Activated CD8-positive, alpha-beta T cell treated with anti-CD3 and anti-CD28 coated beads, Interleukin-2, amount 10 ng/mL, durations not matched to agents 7 days and 5 days (primary cell): ENCODE results near the gene RRBP1. TPM values are rescaled to one million over a fixed set of nuclear protein-coding genes. Genes with fewer than 3 reads are reported as not detected.

Experiments used
- ATAC-seq: fragments of 150-1000 bp; cut with Tn5 transposase; one replicate; pipeline ENCODE4 v1.10.0; 2021; ENCODE audit warnings: moderate library complexity
- CTCF ChIA-PET: fragments of 350-600 bp; sonication (Branson Sonifier 250); formaldehyde crosslinking; loops from one replicate; lab custom pipeline; 2021; ENCODE audit warnings: antibody characterized with exemption; lab: Charles Lee
- POLR2A ChIA-PET: fragments of 350-600 bp; sonication (Branson Sonifier 250); formaldehyde crosslinking; loops from one replicate; lab custom pipeline; 2021; ENCODE audit warnings: antibody characterized with exemption; lab: Charles Lee
- DNase-seq: peaks from one replicate; pipeline ENCODE4 v3.0.0-alpha.2; 2020
- H3K27ac Mint-ChIP-seq: one replicate; pipeline ENCODE4 v1.8.0; 2021; ENCODE audit warnings: mild to moderate bottlenecking, mixed read lengths
- H3K27me3 Mint-ChIP-seq: one replicate; pipeline ENCODE4 v1.8.0; 2021; ENCODE audit warnings: low read depth, mixed read lengths
- H3K36me3 Mint-ChIP-seq: one replicate; pipeline ENCODE4 v1.8.0; 2021; ENCODE audit warnings: low read depth, mixed read lengths
- H3K4me1 Mint-ChIP-seq: one replicate; pipeline ENCODE4 v1.8.0; 2021; ENCODE audit warnings: low read depth, mixed read lengths
- H3K4me3 Mint-ChIP-seq: one replicate; pipeline ENCODE4 v1.8.0; 2021; ENCODE audit warnings: mild to moderate bottlenecking, mixed read lengths
- H3K9me3 Mint-ChIP-seq: one replicate; pipeline ENCODE4 v1.8.0; 2022; ENCODE audit warnings: mixed read lengths; ENCODE audit not compliant: insufficient read depth
- total RNA-seq, 2 experiments: library from RNA; stranded (reverse); gene quantifications; one replicate each; pipeline ENCODE4 v1.2.3, GENCODE V29; 2021

Gene RRBP1
- total RNA-seq, 2 experiments from 2014 or later, result 64.3 to 66.7 TPM

DNA sequence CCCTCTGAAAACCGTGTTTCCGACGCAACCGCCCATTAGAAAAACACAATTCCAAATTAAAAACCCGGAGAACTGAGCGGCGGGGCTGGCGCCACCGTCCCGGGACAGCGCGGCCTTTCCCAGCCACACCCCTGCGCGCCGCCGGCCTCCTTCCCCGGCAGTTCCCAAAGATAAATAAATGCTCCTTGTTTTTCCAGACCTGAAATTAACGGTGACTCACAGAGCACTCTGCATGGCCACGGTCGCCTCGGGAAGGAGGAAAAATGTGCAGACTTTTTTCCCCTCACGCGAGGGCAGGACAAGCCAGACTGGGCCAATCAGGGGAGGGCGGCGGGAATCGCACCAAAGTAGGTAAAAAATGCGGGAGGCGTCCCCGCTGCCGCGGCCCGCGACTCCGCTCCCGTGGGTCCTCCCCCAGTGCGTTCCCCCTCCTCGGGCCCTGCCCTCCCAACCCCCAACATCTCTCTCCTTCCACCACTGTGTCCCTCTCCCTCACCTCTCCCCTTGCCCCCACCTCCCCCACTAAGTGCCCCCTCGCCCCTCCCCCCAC is 113.0 kb downstream of the RRBP1 start:
- ChIA-PET CTCF (interaction anchor here (1.4 to 3.1 kb wide), 2 partner anchors 8 to 64 kb away, joined by 3 to 20 read pairs; no protein-coding TSS in a partner anchor), POLR2A (interaction anchor here (0.5 kb wide), 1 partner anchor 27 kb away, joined by 3 read pairs; no protein-coding TSS in a partner anchor)
- ATAC-seq (no peak), DNase-seq (no peak)
- no peak overlapping the region for H3K27ac Mint-ChIP-seq
- H3K36me3 Mint-ChIP-seq, result peaks cover 8% of the 10 kb centered on the region
- peaks cover 5% of the 10 kb centered on the region for H3K9me3 Mint-ChIP-seq
- peak overlapping the region; percentile 57 for H3K4me3 Mint-ChIP-seq
- H3K4me1 Mint-ChIP-seq, result peaks cover 25% of the 10 kb centered on the region
- H3K27me3 Mint-ChIP-seq, result peaks cover 21% of the 10 kb centered on the region

DNA sequence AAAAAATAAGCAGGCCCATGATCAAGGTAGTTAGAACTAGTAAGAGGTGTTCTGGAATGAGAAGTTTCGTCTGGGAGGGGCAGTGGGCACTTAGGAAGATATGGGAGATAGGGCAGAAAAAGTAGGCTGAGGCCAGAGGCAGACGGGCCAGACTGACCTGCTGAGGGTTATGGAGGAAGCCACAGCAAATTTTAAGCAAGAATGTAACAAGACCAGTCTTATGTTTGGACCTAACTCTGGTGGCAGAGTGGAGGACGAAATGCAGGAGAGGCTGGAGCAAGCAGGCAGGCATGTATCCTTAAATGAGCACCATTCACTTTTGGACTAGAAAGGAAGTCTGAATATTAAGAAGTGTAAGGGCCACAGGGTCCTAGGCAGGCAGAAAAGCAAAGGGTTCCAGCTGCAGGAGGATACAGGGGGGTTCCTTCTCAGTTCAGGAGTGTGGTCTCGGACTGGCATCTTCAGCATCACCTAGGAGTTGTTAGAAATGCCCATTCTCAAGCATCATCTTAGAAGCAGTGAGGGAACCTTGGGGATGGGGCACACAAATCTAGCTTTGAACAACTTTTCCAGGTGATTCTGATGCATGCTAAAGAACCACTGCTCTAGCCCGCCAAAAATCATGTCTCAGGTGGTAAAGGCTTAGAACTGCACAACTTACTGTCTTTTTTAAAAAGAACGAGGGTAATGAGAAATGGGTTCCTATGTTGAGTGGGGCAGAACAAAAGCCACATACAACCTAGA is 113.8 kb downstream of the RRBP1 start:
- Mint-ChIP-seq H3K27ac (no peak overlapping the region), H3K27me3 (peaks cover 24% of the 10 kb centered on the region), H3K9me3 (peaks cover 5% of the 10 kb centered on the region), H3K4me3 (peak overlapping the region; percentile 57), H3K36me3 (peaks cover 3% of the 10 kb centered on the region), H3K4me1 (peaks cover 25% of the 10 kb centered on the region)
- DNase-seq (no peak), ATAC-seq (no peak)
- CTCF ChIA-PET, result no interaction called here
- POLR2A ChIA-PET, result no interaction called here

DNA sequence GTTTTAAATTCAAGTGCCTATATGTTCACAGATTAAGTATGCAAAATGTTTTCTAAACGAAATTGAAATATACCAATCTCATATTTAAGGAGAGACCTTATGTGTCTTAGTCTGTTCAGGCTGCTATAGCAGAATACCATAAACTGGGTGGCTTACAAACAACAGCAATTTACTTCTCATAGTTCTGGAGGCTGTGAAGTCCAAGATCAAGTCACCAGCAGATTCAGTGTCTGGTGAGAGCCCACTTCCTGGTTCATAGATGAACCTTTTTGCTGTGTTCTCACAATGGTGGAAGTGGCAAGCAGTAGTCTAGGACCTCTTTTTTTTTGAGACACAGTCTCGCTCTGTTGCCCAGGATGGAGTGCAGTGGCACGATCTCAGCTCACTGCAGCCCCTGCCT is 115.7 kb downstream of the RRBP1 start:
- peaks cover 11% of the 10 kb centered on the region for H3K4me1 Mint-ChIP-seq
- H3K9me3 Mint-ChIP-seq, result peaks cover 5% of the 10 kb centered on the region
- ATAC-seq, result no peak

DNA sequence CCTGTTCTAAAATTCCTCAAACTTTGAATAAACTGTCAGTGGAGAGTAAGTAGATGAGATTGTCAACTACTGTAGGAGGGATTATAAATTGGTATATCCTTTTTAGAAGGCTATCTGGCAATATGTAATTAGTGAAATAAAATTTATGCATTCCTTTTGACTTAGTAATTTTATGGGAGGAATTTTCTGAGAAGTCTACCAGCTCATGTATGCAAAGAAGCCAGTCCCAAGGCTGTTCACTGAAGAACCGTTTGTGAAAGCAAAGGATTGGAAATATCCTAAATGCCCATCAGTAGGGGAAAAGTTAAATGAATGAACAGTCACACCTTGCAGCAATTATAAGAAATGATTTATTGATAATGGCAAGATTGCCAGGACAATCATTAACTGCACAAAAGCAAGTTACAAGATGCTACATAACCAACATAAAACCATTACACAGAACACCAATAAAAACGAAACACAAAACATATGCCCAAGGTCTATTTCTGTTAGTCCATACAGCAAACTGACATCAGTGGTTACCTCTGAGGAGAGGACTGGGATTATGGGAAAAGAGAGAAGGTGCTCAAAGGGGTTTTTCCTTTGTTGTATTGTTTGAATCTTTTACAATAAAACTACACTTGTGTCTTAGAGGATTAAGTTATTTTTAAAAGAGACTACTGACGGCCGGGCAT is 116.7 kb downstream of the RRBP1 start:
- Mint-ChIP-seq H3K4me1 (peaks cover 12% of the 10 kb centered on the region), H3K27ac (no peak overlapping the region), H3K4me3 (no peak overlapping the region), H3K9me3 (peaks cover 5% of the 10 kb centered on the region), H3K36me3 (peaks cover 2% of the 10 kb centered on the region), H3K27me3 (peaks cover 24% of the 10 kb centered on the region)
- ChIA-PET CTCF (no interaction called here), POLR2A (no interaction called here)
- ATAC-seq, result no peak
- no peak for DNase-seq

More for the DNA sequence above, 115.7 kb downstream of the RRBP1 start:
- no peak for DNase-seq
- CTCF ChIA-PET, result interaction anchor here (1.1 kb wide), 2 partner anchors 24 to 44 kb away, joined by 3 to 4 read pairs; no protein-coding TSS in a partner anchor
- Mint-ChIP-seq H3K27ac (no peak overlapping the region), H3K27me3 (peaks cover 24% of the 10 kb centered on the region), H3K36me3 (peaks cover 2% of the 10 kb centered on the region), H3K4me3 (no peak overlapping the region)
- POLR2A ChIA-PET, result interaction anchor here (0.7 kb wide), 1 partner anchor 116 kb away, joined by 3 read pairs; the partner anchor contains the start of gene RRBP1

Other genes starting within 250 kb of the RRBP1 start
- gene BFSP1, start 150.9 kb downstream of the RRBP1 start, total RNA-seq, result under 1 TPM; 0.50 to 0.55 TPM
- gene DSTN, start 112.2 kb downstream of the RRBP1 start, total RNA-seq, result 10 to 100 TPM; 59.0 to 63.6 TPM
- not detected for gene BANF2, start 17.7 kb upstream of the RRBP1 start, total RNA-seq